ENCODE results near the gene UNKL.
A peak's percentile ranks its signal among the peaks of the same experiment; 100 is the strongest.

Gene UNKL

DNA sequence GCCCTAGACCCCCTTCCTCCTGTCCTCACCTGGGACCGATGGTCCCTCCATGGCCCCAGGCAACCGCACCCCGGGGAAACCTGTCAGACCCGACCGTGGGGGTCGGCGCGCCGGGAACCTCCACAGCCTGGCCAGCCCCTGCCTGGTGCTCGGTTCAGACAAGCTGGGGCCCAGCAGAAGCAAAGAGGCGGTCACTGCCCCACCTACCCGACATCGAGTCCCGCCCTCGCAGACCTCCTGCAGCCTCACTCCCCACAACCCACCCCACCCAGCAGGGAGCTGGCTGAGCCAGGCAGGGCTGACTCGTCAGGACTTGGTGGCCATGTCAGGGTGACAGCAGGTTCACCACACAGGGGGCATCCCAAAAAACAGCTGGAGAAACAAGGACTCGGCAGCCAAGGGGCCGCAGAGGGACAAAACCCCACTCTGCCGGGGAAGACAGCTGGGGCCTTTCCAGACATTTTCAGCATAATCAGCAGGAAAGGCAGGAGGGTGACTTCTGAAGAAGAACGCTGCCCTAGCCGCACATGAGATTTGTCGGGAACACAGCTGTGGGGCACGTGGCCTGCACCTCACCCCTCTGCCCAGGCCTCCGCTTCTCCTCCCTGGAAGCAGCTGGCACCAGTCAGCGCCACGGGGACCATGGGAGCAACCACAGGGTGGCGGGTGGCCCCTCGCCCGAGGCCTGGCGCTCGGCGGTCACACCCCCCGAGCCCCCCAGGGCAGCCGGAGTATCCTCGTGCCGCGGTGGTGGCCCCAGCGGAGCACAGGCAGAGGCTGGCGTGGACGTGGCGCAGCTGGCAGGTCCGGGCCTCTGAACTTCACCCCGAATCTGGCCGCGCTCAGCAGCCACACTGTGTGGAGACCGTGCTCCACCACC lies 39.8 kb downstream of the UNKL start:
- no peak for DNase-seq

- DNase-seq, result no peak
Measured at GRCh38 chr16:1372292-1372950, 42.1 kb downstream of the UNKL start.

DNA sequence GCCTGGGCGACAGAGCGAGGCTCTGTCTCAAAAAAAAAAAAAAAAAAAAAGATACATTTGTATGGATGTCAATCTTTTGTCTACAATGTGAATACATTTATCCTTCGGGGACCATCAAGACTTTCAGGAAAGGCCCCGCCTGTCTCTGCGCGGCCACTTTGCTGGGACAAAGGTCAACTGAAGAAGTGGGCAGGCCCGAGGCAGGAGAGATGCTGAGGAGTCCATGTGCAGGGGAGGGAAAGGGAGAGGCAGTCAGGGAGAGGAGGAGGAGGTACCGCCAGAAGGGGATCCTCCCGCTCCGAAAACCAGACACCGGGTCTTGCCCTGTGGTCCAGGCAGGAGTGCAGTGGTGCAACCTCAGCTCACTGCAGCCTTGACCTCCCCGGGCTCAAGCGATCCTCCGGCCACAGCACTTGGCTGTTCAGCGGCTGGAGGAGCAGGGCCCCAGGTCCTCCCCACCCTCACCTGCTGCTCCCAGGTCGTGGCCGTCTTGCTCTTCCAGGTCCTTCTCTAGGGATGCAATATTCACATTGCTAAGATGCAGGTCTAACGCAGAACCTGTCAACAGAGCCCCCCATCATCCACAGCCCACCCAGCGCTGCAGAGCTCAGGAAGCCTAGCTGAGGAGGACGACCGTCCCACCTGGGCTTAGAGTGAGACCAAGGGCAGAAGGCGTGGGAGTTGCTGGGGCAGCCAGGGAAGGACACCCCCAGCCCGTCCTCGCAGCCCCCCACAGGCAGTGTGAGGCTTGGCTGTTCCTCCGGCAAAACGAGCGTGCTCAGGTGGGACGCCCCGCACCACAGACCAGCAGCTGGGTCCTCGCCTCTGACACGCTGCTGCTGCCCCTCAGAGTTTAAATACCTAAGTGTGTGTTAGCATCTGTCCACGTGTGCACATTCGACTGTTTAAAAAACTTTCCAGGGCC lies 43.2 kb downstream of the UNKL start:
- DNase-seq, result no peak

- peak; percentile 66 to 81 (median 79) for DNase-seq
Measured at GRCh38 chr16:1367486-1368174, 46.9 kb downstream of the UNKL start.

DNA sequence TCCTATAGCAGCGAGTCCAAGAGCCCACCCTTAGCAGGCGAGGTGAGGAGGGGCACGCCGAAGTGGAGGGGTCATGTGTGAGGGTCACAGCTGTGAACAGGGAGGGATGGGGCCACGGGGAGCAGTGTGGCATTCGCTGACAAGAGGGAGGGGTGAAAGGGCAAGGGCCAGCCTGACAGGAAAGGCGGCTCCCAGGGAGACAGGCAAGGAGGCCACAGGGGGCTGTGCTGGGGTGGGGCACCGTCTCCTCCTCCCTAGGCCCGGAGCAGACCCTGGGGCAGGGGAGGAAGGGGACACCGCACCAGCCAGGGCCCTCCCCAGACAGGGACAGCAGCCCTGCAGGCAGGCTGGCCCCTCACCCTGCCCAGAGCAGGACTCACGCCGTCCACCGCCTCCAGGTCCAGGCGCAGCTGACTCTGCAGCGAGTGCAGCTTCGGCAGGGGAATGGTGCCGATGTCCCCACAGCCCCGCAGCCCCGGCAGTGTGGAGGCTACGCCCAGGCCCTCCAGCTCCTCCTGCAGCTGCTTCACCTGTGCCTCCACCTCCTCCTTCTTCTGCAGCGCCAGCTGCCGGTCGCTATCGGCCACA lies 47.7 kb downstream of the UNKL start:
- peak in 2 of 3 experiments; percentile 67 to 77 for DNase-seq

- no peak for DNase-seq
Measured at GRCh38 chr16:1366060-1366711, 48.3 kb downstream of the UNKL start.

DNA sequence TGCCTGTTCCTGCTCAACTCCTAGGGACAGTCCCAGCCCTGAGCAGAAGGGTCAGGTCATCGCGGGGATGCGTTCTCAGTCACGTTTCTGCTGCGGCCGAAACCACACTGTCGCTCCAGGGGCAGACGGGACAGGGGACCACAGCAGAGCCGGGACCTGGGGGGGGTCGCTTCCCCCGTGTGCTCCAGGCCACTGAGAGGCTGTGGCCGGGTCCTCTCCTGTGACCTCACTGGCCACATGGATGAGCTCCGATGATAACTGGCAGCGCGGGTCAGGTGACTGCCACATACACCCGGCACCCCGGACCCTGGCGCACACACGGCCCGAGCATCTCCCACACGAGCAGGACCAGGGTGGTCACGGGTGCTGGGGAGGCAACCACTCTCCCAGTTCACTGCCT lies 50.0 kb downstream of the UNKL start:
- DNase-seq, result no peak

DNA sequence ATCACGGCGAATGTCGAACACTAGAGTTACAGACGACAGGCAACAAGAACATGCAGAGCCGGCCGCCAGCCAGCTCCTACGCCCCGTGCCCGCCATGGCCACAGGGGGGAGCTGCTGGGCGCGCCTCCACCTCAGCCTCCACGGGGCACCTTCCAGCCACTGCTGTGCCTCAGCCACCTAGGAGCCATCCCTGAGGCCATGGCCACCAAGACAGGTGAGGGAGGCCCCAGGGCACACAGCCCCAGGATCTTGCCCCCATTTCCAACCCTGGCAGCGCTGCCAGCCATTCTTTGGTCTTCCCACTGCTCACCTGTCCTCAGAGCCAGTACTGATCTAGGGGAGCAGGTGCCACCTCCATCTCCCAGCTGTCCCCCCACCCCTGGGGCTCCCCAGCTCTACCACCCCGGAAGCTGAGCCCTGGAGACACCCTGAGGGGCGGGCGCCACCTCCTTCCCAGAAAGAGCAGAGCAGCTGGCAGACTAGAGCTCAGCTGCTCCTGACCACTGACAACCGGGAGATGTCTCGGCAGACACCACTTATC lies 50.9 kb downstream of the UNKL start:
- peak; percentile 29 to 53 (median 43) for DNase-seq

DNA sequence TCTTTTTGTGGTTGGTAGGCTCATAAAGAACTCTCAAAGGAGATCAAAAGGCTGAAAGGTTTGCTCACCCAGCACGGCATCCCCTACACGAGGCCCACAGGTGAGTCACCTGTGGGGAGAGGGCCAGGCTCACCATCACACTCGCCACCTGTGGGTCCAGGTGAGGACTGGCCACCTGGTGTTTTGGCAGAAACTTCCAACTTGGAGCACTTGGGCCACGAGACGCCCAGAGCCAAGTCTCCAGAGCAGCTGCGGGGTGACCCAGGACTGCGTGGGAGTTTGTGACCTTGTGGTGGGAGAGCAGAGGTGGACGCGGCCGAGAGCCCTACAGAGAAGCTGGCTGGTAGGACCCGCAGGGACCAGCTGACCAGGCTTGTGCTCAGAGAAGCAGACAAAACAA lies 51.7 kb downstream of the UNKL start:
- DNase-seq, result no peak

DNA sequence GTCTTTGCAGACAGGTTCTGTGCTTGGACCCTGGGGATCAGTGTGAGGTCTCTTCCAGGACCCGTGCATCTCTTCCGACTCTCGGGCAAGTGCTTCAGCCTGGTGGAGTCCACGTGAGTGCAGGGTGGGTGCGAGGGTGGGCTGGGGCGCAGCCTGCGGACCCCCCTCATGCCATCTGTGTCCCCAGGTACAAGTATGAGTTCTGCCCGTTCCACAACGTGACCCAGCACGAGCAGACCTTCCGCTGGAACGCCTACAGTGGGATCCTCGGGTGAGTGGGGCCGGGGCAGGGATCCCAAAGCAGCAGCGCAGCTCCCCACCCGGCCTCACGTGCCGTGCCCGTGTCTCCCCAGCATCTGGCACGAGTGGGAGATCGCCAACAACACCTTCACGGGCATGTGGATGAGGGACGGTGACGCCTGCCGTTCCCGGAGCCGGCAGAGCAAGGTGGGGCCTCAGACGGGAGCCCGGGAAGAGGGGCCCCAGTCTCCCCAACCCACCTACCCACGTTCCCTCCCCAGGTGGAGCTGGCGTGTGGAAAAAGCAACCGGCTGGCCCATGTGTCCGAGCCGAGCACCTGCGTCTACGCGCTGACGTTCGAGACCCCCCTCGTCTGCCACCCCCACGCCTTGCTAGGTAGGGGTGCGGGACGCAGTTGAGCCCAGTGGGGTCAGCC lies 52.7 kb downstream of the UNKL start:
- DNase-seq, result no peak

- DNase-seq, result no peak
Measured at GRCh38 chr16:1357906-1358566, 56.5 kb downstream of the UNKL start.

DNA sequence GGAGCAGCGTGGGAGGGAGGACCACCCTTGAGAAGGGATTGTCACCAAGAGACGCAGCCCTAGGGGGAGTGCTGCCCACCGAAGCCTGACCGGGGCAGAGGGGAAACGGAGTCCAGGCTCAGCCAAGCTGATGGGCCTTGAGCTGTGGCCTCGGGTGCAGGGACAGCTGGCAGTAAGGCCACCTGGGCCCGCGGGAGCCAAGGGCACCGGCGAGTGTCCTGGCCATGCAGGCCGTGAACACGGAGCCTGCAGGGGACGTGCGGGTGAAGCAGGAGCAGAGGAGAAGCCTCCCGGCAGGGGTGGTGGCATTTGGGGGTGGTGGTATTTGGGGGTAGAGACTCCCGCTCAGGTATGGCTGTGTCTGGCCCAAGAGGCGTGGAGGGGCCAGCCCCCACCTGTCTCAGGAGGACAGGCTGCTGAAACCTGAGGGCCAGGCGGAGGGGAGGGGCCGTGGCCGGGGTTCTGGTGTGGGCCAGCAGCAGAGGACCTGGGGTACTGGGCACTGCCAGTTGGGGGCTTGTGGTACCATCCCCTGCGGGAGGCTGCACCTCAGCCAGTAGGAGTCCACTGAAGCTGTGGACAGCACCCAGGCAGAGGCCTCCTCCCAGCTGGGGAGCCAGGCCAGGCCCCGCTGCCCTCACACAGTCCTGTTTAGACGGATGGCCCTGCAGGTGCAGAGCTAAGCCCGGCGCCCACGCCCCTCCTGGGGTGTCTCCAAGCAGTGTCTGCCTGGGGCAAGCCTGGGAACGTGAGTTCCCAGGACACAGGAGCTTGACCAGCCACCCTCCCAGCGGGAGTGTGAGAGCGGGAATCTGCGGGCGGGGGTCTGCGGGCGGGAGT lies 58.2 kb downstream of the UNKL start:
- DNase-seq, result no peak

DNA sequence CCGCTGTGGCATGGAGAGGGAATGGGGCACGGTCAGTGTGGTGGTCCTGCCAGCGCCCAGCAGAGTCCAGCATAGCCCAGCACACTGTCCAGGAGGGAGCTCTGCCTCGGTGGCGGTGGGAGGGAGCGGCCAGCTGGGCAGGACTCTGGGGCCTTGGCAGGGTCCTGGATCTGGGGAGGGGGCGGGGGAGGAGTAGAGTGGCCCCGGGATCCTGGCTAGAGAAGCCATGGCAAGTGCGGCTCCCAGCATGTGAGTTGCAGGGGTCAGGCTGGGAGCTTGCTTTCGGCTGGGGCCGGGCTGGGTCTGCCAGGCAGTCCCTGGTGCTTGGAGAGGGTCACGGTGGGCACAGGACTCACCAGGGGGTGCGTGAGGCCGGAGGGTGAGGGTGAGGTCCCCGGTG lies 58.9 kb downstream of the UNKL start:
- DNase-seq, result no peak

GRCh38 chr16:1354815-1355540 lies 59.5 kb downstream of the UNKL start:
- no peak for DNase-seq

- DNase-seq, result peak; percentile 86 to 96 (median 86)
Measured at GRCh38 chr16:1351582-1352362, 62.7 kb downstream of the UNKL start, which contains the start of the genes GNPTG and TSR3. Gene GNPTG (plus strand): TSS chr16:1351931. CDS start chr16:1351966, 35 bp downstream. Gene TSR3 (minus strand): TSS chr16:1351878. CDS start chr16:1351804, 74 bp downstream.

GRCh38 chr16:1351215-1351581 lies 63.3 kb downstream of the UNKL start:
- DNase-seq, result no peak

DNA sequence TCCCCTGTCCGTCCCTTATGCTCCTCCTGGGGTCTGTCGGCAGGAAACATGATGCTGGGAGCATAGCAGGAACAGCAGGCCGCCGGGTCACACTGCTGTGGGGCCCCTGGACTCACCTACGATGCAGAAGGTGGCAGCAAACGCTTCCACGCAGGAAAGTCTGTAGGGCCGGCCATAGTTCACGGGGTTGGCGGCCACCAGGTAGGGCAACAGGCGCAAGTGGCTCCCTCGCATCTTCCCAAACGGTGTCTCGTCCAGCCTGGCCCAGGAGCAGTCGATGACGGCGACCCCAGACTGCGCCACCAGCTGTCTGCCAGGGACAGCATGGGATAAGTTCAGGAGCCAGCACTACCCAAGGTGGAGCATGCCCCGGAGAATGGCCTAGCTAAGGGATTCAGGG lies 63.8 kb downstream of the UNKL start:
- DNase-seq, result no peak
